RWPE2 (cell line): Measurements from ENCODE around the gene NUDT13.
"Not testable (repeated sequence)": the region's sequence is repeated elsewhere in the genome, so short reads cannot be mapped to it uniquely, and the experiment has no call there.

Source experiments
- ATAC-seq: fragments of 200-7000 bp; cut with Tn5 transposase; 3 replicates; pipeline ENCODE4 v1.9.1; 2021; ENCODE audit warnings: low read depth
- DNase-seq: peaks from one replicate; pipeline ENCODE4 v3.0.0-alpha.2; 2020; ENCODE audit warnings: low spot score
- H3K27ac ChIP-seq: fragments of 450-650 bp; 2 replicates; pipeline ENCODE4 v1.5.1; 2017; ENCODE audit warnings: mild to moderate bottlenecking; ENCODE audit not compliant: poor library complexity, severe bottlenecking
- H3K27me3 ChIP-seq: fragments of 250-450 bp; sonication (Bioruptor Pico); 2 replicates; pipeline ENCODE4 v1.5.1; 2021; ENCODE audit warnings: mild to moderate bottlenecking, moderate library complexity; ENCODE audit not compliant: insufficient read depth, poor library complexity, severe bottlenecking
- H3K36me3 ChIP-seq: fragments of 250-450 bp; sonication (Bioruptor Pico); 2 replicates; pipeline ENCODE4 v1.5.1; 2020; ENCODE audit warnings: low read depth, mild to moderate bottlenecking, moderate library complexity
- H3K4me1 ChIP-seq: fragments of 250-450 bp; sonication (Bioruptor Pico); 2 replicates; pipeline ENCODE4 v1.5.1; 2021; ENCODE audit warnings: mild to moderate bottlenecking, moderate library complexity; ENCODE audit not compliant: insufficient read depth, poor library complexity, severe bottlenecking
- H3K4me3 ChIP-seq: fragments of 250-450 bp; sonication (Bioruptor Pico); 2 replicates; pipeline ENCODE4 v1.5.1; 2021; ENCODE audit warnings: mild to moderate bottlenecking, moderate library complexity; ENCODE audit not compliant: severe bottlenecking
- H3K9me3 ChIP-seq: fragments of 250-450 bp; sonication (Bioruptor Pico); 2 replicates; pipeline ENCODE4 v1.5.1; 2021; ENCODE audit warnings: mild to moderate bottlenecking, moderate library complexity; ENCODE audit not compliant: severe bottlenecking
- CTCF ChIP-seq: fragments of 450-650 bp; IDR thresholded peaks from one replicate; pipeline ENCODE4 v1.5.1; 2017; ENCODE audit warnings: mild to moderate bottlenecking, moderate library complexity; ENCODE audit not compliant: poor library complexity, severe bottlenecking

The NUDT13 gene

DNA sequence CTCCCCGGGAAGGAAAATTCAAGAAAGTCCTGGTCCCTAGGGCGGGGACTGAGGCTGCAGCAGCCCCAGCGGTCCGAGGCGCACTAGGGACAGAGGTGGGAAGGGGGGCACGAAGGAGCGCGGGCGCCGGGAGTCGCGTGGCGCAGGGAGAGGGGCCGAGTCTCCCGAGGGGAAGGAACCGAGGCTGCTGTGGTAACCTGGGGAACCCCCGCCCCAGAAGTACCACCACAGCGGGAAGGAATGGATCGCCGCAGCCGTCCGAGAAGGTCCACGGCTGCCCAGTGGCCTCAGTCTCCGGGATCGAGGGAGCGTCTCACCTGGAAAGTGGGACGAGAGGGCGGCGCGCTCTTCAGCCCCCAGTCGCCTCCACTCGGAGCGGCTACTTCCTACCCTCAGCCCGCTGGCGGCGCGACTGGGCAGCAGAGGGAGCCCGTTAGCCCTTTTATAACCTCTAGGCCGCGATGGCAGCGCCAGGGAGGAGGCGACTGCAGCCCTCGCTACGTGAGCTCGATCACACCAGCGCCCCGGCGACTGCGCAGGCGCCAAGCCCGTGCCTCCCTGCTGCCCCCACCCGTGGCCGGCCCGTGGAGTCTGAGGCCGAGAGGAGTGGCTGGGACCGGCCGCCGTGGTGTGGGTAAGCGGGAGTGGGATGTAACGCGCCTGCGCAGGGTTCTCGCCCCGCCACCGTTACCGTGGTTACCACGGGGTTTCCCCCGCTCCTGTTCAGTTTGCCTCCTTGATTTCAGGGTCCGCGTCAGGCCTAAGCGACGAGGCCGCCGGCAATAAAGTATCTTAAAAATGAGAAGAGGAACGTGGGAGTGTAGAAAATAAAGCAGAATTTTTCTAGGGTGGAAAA lies 13.6 kb upstream of the NUDT13 start, which contains the start of gene P4HA1:
TSS of gene P4HA1 (minus strand) at position 418 of the 856 bp plus-strand sequence. CDS start 21,983 bp downstream, outside the sequence.
- peak within 1 kb of the TSS; percentile 78 for H3K4me3 ChIP-seq
- peaks cover 5% of the 10 kb centered on the region for H3K4me1 ChIP-seq
- H3K27ac ChIP-seq, result peak within 1 kb of the TSS; percentile 78
- H3K27me3 ChIP-seq, result no peaks in the 10 kb centered on the region
- peaks cover 6% of the 10 kb centered on the region for H3K36me3 ChIP-seq
- ATAC-seq (peak; percentile 88), DNase-seq (peak; percentile 96)
- peak; percentile 89 for TF ChIP-seq CTCF
- no peaks in the 10 kb centered on the region for H3K9me3 ChIP-seq

DNA sequence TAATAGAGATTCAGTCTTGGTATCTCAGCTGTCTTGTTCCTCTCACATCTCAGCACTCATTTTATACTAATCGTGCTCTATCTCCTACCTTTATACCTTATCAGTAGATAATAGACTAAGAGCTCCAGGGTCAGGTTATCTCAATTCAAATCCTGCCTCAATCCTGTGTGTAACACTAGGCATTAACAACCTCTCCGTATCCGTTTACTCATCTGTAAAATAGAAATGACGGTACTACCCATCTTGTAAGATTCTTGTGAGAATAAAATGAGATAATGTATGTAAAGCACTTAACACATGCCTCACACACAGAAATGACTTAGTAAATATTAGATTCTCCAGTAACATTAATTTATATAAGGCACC lies 13.0 kb upstream of the NUDT13 start:
- no peak for TF ChIP-seq CTCF
- no peak for ATAC-seq
- H3K4me1 ChIP-seq, result peaks cover 5% of the 10 kb centered on the region
- no peak for DNase-seq
- H3K27ac ChIP-seq, result peak overlapping the region; percentile 78
- peak overlapping the region; percentile 78 for H3K4me3 ChIP-seq
- H3K36me3 ChIP-seq, result 0 out of 2 replicates have a peak, but pooled peaks cover 3% of the 10 kb centered on the region
- no peaks in the 10 kb centered on the region for H3K27me3 ChIP-seq
- no peaks in the 10 kb centered on the region for H3K9me3 ChIP-seq

- Histone ChIP-seq H3K36me3 (no peaks in the 10 kb centered on the region), H3K4me3 (no peak overlapping the region), H3K27ac (no peak overlapping the region), H3K27me3 (no peaks in the 10 kb centered on the region), H3K9me3 (no peaks in the 10 kb centered on the region), H3K4me1 (peaks cover 2% of the 10 kb centered on the region)
- ATAC-seq, result no peak
- no peak for DNase-seq
- no peak for TF ChIP-seq CTCF
Observed at GRCh38 chr10:73099141-73099540, 11.1 kb upstream of the NUDT13 start.

- Histone ChIP-seq H3K27me3 (no peaks in the 10 kb centered on the region), H3K4me3 (no peak overlapping the region), H3K4me1 (peaks cover 3% of the 10 kb centered on the region), H3K36me3 (no peaks in the 10 kb centered on the region), H3K27ac (no peak overlapping the region), H3K9me3 (no peaks in the 10 kb centered on the region)
- no peak for DNase-seq
- ATAC-seq, result no peak
- no peak for TF ChIP-seq CTCF
Observed at GRCh38 chr10:73106301-73106700, 4.0 kb upstream of the NUDT13 start.

DNA sequence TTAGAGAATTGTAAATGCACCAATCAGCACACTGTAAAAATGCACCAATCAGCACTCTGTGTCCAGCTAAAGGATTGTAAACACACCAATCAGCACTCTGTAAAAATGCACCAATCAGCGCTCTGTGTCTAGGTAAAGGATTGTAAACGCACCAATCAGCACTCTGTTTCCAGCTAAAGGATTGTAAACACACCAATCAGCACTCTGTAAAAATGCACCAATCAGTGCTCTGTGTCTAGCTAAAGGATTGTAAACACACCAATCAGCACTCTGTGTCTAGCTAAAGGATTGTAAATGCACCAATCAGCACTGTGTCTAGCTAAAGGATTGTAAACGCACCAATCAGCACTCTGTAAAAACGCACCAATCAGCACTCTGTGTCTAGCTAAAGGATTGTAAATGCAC lies 1.0 kb upstream of the NUDT13 start:
- not testable (repeated sequence) for H3K4me3 ChIP-seq, DNase-seq, H3K27me3 ChIP-seq, H3K27ac ChIP-seq, ATAC-seq, H3K9me3 ChIP-seq, H3K36me3 ChIP-seq
- peaks cover 15% of the 10 kb centered on the region for H3K4me1 ChIP-seq

DNA sequence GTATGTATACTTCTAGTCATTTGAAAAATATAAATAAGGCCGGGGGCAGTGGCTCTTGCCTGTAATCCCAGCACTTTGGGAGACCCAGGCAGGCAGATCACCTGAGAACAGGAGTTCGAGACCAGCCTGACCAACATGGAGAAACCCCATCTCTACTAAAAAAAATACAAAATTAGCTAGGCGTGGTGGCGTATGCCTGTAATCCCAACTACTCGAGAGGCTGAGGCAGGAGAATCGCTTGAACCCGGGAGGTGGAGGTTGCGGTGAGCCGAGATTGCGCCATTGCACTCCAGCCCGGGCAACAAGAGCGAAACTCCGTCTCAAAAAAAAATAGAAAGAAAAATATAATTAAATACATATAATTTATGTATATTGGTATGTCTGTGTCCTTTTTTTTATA lies 1.8 kb downstream of the NUDT13 start:
- Histone ChIP-seq H3K27ac (peak overlapping the region; percentile 90), H3K4me1 (peaks cover 15% of the 10 kb centered on the region)
- not testable (repeated sequence) for H3K9me3 ChIP-seq, H3K36me3 ChIP-seq, H3K4me3 ChIP-seq, H3K27me3 ChIP-seq, DNase-seq, ATAC-seq
